Middle frontal gyrus (tissue), 1 donor: Measurements from ENCODE around the gene EDC4.

ENCODE experiments used
- DNase-seq: peaks from one replicate; pipeline ENCODE4 v3.0.0-alpha.2; 2015; ENCODE audit warnings: low spot score; ENCODE audit errors: extremely low spot score

The EDC4 gene

DNA sequence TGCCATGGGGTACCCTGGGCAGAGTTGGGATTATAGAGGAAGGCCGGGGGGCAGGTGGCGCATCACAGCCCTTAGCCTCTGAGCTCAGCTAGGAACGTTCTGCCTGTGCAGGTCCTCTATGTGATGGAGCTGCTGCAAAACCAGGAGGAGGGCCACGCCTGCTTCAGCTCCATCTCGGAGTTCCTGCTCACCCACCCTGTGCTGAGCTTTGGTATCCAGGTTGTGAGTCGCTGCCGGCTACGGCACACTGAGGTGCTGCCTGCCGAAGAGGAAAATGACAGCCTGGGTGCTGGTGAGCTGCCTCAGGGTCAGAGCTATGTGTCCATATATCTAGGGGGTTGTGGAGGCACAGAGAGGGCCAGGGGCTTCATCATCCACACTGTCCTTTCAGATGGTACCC lies 6.0 kb downstream of the EDC4 start:
- DNase-seq, result no peak

DNA sequence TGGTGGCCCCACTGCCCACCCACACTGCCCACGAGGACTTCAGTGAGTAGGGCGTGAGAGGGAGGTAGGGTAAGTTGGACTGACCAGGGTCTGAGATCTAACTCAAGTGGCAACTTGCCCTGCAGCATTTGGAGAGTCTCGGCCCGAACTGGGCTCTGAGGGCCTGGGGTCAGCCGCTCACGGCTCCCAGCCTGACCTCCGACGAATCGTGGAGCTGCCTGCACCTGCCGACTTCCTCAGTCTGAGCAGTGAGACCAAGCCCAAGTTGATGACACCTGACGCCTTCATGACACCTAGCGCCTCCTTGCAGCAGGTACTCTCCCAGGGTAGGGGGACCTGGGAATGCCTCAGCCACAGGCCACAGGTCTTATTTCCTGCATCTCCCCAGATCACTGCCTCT lies 6.6 kb downstream of the EDC4 start:
- DNase-seq, result no peak

DNA sequence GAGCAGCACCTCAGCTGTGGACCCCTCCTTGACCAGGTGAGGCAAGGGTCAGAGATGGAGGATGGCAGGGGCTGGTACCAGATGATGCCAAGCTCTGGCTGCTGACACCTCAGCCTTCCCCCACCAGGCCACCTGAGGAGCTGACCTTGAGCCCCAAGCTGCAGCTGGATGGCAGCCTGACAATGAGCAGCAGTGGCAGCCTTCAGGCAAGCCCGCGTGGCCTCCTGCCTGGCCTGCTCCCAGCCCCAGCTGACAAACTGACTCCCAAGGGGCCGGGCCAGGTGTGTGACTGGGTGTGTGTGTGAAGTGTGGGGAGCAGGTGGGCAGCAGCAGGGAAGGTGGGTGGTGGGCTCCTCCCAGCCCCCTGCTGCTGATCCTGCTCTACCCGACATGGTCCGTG lies 7.1 kb downstream of the EDC4 start:
- no peak for DNase-seq

DNA sequence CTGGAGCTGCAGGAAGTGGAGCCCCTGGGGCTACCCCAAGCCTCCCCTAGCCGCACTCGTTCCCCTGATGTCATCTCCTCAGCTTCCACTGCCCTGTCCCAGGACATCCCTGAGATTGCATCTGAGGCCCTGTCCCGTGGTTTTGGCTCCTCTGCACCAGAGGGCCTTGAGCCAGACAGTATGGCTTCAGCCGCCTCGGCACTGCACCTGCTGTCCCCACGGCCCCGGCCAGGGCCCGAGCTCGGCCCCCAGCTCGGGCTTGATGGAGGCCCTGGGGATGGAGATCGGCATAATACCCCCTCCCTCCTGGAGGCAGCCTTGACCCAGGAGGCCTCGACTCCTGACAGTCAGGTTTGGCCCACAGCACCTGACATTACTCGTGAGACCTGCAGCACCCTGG lies 7.7 kb downstream of the EDC4 start:
- no peak for DNase-seq

DNA sequence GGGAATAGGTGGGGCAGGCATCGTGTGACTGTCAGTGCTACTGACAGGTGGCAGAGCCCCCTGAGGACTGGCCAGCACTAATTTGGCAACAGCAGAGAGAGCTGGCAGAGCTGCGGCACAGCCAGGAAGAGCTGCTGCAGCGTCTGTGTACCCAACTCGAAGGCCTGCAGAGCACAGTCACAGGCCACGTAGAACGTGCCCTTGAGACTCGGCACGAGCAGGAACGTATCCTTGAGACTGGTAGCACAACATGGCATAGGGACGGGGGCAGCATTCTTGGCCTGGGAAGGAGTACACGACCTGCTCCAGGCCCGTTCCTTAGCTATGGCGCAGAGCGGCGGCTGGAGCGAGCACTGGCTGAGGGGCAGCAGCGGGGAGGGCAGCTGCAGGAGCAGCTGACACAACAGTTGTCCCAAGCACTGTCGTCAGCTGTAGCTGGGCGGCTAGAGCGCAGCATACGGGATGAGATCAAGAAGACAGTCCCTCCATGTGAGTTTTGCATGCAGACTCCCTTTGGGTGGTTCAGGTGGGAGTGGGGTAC lies 8.8 kb downstream of the EDC4 start:
- DNase-seq, result no peak

DNA sequence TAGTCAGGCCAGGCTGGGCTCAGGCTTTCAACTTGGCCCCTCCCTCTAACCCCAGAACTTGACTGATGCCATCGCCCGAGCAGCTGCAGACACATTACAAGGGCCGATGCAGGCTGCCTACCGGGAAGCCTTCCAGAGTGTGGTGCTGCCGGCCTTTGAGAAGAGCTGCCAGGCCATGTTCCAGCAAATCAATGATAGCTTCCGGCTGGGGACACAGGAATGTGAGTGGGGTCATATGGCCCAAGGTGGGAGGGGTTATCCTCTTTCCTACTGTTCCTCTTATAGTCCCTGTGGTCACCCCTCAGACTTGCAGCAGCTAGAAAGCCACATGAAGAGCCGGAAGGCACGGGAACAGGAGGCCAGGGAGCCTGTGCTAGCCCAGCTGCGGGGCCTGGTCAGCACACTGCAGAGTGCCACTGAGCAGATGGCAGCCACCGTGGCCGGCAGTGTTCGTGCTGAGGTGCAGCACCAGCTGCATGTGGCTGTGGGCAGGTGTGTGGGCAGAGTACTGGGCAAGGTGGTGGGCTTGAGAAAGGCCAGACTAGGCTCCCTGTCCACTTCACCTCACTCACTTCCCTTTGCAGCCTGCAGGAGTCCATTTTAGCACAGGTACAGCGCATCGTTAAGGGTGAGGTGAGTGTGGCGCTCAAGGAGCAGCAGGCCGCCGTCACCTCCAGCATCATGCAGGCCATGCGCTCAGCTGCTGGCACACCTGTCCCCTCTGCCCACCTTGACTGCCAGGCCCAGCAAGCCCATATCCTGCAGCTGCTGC lies 9.7 kb downstream of the EDC4 start:
- peak; percentile 77 for DNase-seq

DNA sequence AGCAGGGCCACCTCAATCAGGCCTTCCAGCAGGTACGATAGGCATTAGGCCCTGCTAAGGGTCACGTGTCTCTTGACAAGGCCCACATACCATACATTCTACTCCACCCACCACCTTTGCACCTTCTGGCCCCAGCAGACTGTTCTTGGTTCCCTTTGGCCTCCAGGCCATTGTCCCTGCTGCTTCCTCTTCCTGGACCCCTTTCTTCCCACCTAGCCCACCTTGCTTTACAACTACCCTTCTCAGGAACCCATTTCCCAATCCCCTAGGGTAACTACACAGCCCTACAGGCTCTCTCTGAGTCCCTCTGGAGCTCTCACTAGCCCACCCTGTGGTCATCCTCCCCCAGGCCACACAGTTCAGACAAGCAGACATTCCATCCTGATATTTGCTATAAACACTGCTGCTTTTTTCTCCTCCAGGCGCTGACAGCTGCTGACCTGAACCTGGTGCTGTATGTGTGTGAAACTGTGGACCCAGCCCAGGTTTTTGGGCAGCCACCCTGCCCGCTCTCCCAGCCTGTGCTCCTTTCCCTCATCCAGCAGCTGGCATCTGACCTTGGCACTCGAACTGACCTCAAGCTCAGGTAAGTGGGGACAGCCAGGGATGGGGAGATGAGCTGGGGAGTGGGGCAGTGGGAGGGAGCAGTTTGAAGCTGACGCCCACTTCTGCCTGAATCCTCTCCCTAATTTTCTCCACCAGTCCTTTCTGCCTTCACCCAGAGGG lies 10.5 kb downstream of the EDC4 start:
- DNase-seq, result no peak

DNA sequence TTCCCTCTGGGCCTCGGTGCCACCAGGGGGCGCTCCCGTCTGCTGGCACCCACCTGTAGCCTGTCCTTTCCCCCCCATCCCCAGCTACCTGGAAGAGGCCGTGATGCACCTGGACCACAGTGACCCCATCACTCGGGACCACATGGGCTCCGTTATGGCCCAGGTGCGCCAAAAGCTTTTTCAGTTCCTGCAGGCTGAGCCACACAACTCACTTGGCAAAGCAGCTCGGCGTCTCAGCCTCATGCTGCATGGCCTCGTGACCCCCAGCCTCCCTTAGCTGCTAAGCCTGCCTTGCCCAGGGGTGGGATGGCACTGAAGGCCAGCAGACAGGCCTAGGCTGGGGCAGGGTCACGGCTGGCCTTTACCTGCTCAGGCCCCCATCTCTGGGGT lies 11.0 kb downstream of the EDC4 start:
- DNase-seq, result no peak

DNA sequence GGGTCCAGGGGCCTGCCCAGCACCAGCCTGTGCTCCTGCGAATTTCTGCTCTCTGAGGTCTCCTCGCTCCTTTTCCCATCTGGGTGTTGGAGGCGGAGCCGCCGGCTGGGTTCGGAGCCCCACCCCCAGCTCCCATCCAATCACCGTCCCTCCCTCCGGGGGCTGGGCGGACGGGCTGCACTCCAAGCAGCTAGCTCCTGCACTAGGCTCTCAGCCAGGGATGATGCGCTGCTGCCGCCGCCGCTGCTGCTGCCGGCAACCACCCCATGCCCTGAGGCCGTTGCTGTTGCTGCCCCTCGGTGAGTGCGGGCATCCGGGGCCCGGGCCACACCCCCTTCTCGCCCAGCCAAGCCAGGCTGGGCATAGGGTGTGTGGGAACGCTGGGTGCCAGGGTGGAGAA lies 11.8 kb downstream of the EDC4 start, which contains the start of gene NRN1L:
Gene NRN1L (plus strand): TSS at position 202 of the 400 bp plus-strand sequence. CDS start 19 bp downstream, at position 221.
- DNase-seq, result peak; percentile 85

DNA sequence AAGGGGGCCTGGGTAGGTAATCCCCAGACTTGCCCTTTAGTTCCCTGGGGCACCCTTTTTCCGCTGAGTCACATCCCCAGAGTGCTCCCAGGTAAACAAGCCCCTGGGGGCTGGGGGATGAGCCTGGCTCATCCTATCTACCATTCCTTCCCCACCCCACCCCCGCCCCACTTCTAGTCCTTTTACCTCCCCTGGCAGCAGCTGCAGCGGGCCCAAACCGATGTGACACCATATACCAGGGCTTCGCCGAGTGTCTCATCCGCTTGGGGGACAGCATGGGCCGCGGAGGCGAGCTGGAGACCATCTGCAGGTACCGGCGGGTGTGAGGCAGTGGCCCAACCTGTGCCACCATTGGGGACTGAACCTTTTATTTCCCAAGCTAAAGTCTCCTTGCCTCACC lies 12.7 kb downstream of the EDC4 start:
- no peak for DNase-seq

DNA sequence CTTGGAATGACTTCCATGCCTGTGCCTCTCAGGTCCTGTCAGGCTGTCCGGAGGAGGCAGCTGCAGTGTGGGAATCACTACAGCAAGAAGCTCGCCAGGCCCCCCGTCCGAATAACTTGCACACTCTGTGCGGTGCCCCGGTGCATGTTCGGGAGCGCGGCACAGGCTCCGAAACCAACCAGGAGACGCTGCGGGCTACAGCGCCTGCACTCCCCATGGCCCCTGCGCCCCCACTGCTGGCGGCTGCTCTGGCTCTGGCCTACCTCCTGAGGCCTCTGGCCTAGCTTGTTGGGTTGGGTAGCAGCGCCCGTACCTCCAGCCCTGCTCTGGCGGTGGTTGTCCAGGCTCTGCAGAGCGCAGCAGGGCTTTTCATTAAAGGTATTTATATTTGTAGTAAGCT lies 13.1 kb downstream of the EDC4 start:
- DNase-seq, result no peak

DNA sequence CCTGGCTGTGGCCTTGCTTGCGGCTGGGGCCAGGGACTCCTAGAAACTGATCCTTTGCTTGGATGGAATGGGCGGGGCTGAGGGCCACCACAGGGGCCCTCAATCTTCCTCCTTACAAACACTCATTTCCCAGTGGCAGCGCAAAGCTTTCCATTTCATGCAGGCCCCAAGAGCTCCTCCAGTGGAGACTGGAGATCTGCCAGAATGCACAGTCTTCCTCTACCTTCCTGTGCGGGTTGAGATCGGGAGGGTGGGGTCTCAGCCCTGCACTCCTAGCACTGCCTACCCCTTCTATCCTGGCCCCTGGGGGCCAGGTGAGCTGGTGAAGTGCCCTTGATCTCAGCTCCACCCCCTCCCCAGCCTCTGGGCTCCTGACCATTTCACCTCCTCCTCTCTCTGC lies 13.5 kb downstream of the EDC4 start:
- DNase-seq, result no peak

DNA sequence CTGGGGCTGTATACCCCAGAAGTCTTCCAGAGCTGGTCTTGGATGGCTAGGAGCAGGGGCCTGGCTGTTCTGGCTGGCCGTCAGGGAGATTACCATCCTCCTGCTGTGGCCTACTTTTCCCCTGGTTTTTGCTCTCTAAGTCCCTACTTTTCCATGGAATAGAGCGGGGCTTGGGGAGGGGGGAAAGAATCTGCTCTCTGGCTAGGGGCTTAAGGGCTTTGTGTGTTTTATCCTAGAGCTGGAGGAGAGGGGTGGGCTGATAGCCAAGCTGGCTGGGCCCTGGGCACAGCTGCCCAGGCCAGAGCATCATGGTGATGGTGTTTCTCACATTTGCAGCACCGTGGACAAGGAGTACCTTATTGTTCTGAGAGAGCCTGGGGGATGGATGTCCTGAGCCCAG lies 15.5 kb downstream of the EDC4 start:
- DNase-seq, result no peak

DNA sequence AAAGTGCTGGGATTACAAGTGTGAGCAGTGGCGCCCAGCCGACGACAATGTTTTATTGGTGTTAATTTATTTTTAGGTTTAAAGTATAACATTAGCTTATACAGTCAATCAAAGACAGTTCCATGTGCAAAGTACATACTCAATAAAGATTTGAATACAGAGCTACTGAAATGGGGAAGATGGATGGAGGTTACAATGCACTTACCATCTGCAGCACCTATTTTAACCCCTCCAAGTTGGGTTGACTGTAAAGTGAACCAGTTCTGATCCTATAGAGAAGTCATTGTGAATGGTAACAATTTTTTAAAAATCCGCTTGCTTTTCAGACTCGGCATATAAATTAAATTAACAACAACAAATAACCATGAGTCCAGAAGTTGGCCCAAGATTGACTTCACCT lies 19.5 kb downstream of the EDC4 start:
- DNase-seq, result no peak

DNA sequence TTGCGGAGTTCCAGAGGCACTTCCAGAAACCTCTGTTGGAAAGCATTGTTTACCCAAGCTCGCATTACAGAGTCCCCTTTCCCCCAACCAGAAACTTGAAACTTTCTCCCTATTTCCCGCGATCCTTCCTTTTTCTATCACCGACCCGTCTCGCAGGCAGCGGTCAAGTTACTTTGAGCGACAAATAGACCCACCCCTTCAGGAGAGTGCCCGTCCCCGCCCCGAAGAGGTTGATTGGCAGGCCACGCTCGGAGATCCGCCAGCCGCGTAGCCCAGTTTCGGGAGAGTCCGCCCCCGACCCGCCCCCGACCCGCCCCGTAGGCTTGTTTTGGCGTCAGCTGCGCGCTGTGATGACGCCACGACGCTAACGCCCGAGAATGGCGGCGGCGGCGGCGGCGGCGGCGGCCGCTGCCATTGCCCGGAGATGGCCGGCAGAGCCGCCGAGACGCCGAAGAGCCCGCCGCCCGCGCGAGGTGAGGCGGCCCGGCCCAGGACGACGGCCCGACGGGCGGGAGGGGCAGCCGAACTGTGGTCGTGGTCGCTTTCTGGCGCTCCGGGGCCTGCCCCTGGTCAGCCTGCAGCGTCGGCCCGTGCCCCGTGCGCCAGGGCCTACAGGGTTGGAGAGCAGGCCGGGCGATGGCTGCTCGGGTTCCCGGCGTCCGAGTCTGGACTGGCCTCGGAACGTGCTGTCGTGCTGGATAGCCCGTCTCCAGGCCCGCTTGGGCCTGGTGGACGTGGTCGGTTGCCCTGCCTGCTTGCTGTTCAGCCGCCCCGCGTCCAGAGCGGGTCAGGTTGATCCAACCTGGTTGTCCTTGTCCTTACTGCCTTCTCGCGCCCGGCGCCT lies 20.3 kb downstream of the EDC4 start, which contains the start of gene PSKH1:
Gene PSKH1 (plus strand): TSS at position 356 of the 844 bp plus-strand sequence. CDS start 15,496 bp downstream, outside the sequence.
- peak; percentile 87 for DNase-seq

DNA sequence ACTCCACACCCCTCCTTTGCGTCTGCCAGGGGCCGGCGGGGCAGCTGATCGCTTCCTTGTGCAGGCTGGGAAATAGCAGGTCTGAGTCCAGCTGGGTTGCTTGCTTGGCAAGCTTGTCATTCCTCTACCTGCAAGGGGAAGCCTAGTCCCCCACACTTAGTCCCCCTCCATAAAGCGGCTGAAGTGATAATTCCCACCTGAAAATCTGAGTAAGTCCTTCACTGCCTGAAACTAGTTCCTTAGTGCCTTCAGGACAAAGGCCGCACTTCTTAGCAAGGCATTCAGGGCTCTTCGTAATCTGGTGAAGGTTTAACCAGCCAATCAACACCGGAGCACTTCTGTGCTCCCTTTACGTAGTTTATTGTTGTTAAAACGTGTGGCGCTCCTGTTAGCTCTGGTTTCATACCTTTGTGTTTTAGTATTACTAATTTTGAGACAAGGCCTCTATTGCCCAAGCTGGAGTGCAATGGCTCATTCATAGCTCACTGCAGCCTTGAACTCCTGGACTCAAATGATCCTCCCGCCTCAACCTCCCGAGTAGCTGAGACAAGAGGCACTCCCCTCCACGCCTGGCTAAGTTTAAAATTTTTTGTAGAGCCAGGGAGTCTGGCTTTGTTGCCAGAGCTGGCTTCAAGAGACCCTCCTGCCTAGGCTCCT lies 21.0 kb downstream of the EDC4 start:
- no peak for DNase-seq

DNA sequence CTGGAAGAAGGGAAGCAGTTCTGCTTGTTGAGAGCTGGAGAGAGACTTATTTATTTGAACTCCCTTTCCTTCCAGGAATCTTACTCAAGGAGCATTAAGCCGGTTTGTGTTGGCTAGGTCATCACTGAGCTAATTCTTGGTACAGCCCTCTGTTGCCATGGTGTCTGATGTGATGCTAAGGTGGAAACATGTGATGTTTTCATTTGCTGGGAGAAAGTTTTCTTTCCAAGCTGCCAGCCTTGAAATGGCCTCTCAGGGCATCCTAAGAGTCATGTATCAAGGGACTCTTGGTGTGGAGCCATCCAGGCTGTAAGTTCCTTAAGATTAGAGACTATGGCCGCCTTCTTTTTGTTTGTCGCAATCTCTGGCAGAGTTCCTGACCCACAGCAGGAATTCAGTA lies 24.4 kb downstream of the EDC4 start:
- no peak for DNase-seq

DNA sequence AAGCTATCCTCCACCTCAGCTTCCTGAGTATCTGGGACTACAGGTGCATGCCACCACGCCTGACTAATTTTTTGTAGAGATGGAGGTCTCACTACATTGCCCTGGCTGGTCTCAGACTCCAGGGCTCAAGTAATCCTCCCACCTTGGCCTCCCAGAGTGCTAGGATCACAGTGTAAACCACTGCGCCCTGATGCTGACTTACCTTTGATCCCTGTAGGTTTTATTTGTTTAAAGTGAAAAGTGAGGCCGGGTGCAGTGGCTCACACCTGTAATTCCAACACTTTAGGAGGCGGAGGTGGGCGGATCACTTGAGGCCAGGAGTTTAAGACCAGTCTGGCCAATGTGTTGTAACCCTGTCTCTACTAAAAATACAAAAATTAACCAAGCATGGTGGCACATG lies 28.9 kb downstream of the EDC4 start:
- no peak for DNase-seq

DNA sequence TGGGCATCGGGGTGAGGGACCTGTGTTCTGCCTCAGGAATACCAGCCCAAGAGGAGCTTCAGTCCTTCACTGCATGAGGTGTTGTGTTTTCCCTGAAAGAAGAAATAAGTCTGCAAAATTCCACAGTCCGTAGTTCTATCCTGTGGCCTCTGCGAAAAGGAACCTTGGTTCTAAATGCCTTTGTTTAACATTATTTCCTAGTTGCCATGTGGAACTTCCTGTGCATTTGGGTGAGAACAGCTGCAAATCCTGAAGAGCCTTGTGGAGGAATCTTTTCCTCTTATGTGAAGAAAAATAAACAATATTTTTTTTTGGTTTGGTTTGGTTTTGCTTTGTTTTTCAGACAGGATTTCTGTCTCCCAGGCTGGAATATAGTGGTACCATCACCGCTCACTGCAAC lies 30.0 kb downstream of the EDC4 start:
- DNase-seq, result no peak

DNA sequence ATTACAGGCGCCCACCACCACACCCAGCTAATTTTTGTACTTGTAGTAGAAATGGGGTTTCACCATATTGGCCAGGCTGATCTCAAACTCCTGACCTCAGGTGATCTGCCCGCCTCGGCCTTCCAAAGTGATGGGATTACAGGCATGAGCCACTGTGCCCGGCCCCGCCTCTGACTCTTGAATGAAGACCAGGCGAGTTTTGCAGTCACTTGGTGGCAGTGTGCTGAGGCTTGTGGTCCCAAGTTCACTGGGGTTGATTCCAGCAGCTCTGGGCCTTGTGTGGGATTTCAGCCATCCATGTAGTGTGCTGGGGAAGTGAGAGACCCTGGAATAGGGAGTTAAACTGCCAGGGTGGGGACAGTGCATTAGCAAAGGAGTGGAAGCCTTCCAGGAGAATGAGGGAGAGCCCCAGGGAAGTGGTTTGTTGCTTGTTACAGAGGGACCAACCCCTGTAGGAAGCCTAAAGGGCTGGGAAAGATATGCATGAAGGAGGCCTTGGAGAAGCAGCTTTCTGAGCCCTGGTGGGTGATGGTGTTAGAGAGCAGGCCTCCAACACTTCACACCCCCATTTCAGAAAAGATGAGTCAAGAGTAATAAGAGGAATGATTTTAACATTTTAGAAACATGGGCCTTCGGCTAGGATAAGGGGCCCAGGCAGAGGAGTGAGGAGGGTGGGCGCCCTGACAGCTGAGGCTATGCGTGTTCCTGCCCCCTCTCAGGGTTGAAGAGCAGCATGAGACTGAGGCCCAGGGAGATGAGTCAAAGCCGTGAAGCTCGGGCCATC lies 34.7 kb downstream of the EDC4 start:
- DNase-seq, result no peak
